ENCODE data around the gene NXPH1. TPM values are rescaled to one million over a fixed set of nuclear protein-coding genes. Genes with fewer than 3 reads are reported as not detected.

NXPH1 gene
- polyA plus RNA-seq, 1 experiment, result not detected

DNA sequence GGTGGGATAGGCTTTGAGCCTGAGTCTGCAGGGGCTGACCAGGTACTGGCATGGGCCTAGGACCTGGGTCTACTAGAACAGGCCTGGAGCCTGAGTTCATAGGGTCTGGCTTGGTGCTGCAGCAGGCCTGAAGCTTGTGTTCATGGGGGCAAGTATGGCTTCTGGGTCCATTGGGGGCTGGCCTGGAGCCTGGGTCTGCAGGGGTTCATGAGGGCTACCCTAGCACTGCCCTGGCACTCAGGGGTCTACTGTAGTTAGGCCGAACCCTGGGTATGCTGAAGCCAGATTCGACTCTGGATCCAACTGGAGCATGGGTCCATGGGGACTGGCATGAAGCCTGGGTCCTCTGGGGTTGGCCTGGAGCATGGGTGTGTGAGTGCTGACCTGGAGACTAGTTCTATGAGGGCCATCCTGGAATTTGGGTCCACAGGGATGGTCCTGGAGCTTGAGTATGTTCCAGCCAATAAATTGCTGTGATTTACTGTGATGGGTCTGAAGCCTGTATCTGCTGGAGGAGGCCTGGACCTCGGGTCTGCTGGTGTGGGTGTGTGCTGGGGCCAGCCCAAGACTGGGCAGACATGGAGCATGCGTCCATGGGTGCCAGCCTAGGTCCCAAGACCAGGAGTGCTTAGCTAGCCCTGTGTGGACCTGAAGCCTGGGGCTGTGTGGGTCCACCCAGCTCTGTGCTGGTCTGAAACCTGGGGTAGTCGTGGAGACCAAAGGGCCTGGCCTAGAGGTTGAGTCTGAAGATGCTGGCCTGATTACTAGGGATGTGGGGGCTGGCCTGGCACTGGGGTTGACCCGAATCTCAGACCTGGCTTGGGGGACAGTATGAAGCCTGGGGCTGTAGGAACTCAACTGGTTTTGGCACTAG, 235.5 kb downstream of the NXPH1 start:
- TF ChIP-seq, protein P1, sequence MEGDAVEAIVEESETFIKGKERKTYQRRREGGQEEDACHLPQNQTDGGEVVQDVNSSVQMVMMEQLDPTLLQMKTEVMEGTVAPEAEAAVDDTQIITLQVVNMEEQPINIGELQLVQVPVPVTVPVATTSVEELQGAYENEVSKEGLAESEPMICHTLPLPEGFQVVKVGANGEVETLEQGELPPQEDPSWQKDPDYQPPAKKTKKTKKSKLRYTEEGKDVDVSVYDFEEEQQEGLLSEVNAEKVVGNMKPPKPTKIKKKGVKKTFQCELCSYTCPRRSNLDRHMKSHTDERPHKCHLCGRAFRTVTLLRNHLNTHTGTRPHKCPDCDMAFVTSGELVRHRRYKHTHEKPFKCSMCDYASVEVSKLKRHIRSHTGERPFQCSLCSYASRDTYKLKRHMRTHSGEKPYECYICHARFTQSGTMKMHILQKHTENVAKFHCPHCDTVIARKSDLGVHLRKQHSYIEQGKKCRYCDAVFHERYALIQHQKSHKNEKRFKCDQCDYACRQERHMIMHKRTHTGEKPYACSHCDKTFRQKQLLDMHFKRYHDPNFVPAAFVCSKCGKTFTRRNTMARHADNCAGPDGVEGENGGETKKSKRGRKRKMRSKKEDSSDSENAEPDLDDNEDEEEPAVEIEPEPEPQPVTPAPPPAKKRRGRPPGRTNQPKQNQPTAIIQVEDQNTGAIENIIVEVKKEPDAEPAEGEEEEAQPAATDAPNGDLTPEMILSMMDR (IDR thresholded peaks at IDR 0.05; ENCODE audit: insufficient read depth, low read depth, low read length), result no peak
- H3K27me3 ChIP-seq (ENCODE audit: control insufficient read depth, insufficient read depth, low read length), result no peaks in the 10 kb centered on the region
- CTCF ChIA-PET, result no interaction called here
- no peaks in the 10 kb centered on the region for H3K36me3 ChIP-seq (ENCODE audit: control insufficient read depth, insufficient read depth, low read length)
- POLR2A ChIA-PET, result no interaction called here
- DNase-seq (ENCODE audit: low read depth), result no peak
- H3K4me3 ChIP-seq (ENCODE audit: low read depth, low read length), result no peak overlapping the region

DNA sequence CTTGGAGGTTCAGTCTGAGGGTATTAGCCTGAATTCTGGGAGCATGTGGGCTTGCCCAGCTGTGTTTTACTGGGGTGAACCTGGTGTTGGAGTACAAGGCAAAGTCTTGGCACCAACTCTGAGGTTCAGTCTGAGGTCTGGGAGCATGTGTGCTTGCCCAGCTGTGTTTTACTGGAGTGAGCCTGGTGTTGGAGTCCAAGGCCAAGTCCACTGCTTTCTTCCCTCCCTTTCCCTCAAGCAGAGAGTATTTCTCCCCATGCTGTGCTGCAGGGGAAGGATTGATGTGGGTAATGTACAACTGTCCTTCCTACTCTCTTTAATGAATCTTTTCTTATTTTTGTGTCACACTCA, 236.1 kb downstream of the NXPH1 start:
- Histone ChIP-seq H3K27me3 (ENCODE audit: control insufficient read depth, insufficient read depth, low read length) (no peaks in the 10 kb centered on the region), H3K36me3 (ENCODE audit: control insufficient read depth, insufficient read depth, low read length) (no peaks in the 10 kb centered on the region), H3K4me3 (ENCODE audit: low read depth, low read length) (no peak overlapping the region)
- ChIA-PET POLR2A (no interaction called here), CTCF (no interaction called here)
- no peak for DNase-seq (ENCODE audit: low read depth)
- TF ChIP-seq, protein P1 (IDR thresholded peaks at IDR 0.05; ENCODE audit: insufficient read depth, low read depth, low read length), result no peak

DNA sequence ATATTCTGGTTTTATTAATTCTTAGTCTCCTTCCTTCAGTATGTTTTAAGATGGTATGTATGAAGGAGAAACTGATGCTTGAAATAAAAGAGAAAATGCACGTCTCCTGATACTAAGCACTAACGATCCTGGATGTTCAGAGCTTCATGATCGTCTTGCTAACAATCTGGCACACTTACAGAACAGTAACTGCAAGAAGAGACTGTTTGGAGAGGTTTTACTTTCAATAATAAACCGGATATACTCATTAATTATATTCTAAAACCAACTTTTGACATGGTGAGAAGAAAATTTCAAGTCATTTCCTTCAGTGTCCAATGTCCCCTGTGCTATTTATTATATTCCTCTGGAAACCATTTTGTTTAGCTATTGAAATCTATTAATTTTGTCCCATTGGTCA, 251.0 kb downstream of the NXPH1 start:
- DNase-seq (ENCODE audit: low read depth), result no peak
- ChIA-PET POLR2A (no interaction called here), CTCF (no interaction called here)
- no peaks in the 10 kb centered on the region for H3K36me3 ChIP-seq (ENCODE audit: control insufficient read depth, insufficient read depth, low read length)
- no peaks in the 10 kb centered on the region for H3K27me3 ChIP-seq (ENCODE audit: control insufficient read depth, insufficient read depth, low read length)
- TF ChIP-seq, protein P1 (IDR thresholded peaks at IDR 0.05; ENCODE audit: insufficient read depth, low read depth, low read length), result no peak
- H3K4me3 ChIP-seq (ENCODE audit: low read depth, low read length), result no peak overlapping the region

DNA sequence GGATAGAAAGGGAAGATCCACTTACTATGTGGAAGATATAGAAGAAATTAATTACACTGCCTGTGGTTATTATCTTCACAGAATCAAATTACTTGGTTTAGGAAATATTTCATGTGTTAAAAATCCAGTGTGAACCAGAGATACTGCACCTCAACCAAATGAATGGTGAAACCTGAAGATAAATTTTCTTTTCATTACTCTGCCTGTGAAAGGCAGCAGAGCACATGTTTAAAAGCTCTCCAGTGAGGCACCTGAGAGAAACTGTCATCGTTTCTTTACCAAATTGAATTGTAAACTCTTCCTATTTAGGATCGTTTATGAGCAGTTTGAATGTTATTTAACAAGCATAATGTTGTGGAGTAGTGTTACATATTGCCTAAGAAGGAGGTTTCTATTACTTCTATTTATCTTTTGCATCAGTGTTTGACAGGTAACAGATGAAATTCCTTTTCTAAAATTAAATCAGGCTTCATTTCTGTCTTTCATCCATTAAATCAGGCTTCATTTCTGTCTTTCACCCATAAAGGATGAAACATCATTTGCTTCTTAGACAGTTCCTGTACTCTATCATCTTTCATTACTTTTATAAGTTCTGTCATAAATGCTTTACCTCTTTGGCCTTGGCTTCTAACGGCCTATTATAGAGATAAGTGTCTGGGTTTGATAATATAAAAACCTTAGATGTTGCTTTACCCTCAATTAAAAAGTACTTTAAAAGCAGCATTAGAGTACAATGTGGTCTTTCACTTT, 266.6 kb downstream of the NXPH1 start:
- Histone ChIP-seq H3K4me3 (ENCODE audit: low read depth, low read length) (no peak overlapping the region), H3K36me3 (ENCODE audit: control insufficient read depth, insufficient read depth, low read length) (no peaks in the 10 kb centered on the region), H3K27me3 (ENCODE audit: control insufficient read depth, insufficient read depth, low read length) (no peaks in the 10 kb centered on the region)
- DNase-seq (ENCODE audit: low read depth), result no peak
- CTCF ChIA-PET, result no interaction called here
- TF ChIP-seq, protein P1 (IDR thresholded peaks at IDR 0.05; ENCODE audit: insufficient read depth, low read depth, low read length), result no peak
- POLR2A ChIA-PET, result no interaction called here

DNA sequence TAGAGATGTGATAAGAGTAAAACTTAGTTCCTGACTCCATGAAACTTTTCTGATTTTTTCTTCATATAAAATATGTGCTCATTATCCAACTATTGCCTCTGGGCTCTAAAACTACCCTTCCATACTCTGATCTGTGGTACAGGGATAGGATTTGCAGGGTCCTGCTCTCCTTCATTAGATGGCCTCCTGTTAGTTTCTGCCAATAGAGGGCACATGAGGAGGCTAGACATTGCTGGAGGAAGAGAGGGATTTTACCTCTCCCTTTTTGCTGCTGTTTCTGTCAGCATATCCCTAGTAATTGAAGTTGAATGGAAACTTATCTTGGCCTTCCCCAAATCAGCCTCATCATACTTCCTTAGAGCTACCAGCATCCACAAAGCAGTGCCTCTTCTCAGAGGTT, 269.4 kb downstream of the NXPH1 start:
- CTCF ChIA-PET, result no interaction called here
- POLR2A ChIA-PET, result no interaction called here
- DNase-seq (ENCODE audit: low read depth), result no peak
- H3K4me3 ChIP-seq (ENCODE audit: low read depth, low read length), result no peak overlapping the region
- TF ChIP-seq, protein P1 (IDR thresholded peaks at IDR 0.05; ENCODE audit: insufficient read depth, low read depth, low read length), result no peak
- no peaks in the 10 kb centered on the region for H3K36me3 ChIP-seq (ENCODE audit: control insufficient read depth, insufficient read depth, low read length)
- H3K27me3 ChIP-seq (ENCODE audit: control insufficient read depth, insufficient read depth, low read length), result no peaks in the 10 kb centered on the region
